ENCODE measurements around the gene CADPS. TPM values are rescaled to one million over a fixed set of nuclear protein-coding genes. Genes with fewer than 3 reads are reported as not detected.

CADPS gene
- total RNA-seq, 2 experiments from 2014 or later, result 61.3 to 68.6 TPM

DNA sequence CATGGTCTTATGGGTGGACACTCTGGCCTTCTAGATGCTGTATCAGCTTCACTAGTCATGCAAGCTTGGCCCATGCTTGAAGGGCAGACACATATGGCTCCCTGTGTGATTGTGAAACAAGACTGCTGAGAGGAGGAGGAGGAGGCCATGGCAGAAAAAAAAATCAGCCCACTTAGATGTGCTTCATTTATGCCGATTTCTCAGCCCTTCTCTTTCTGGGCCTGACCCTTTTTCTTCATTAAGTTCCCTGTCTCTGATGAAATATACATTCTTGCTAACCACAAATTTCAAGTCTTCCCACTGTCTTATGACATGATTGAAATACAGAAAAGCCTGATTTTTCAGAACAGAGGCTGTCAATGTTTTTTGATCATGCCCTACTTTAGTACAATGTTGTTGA is 288.9 kb downstream of the CADPS start:
- Histone ChIP-seq H3K4me3 (ENCODE audit: low read depth, low read length, poor library complexity, severe bottlenecking) (no peak overlapping the region), H4K20me1 (ENCODE audit: insufficient read depth, low read length) (no peaks in the 10 kb centered on the region), H3K4me1 (ENCODE audit: insufficient read depth, low read length, poor library complexity, severe bottlenecking) (no peaks in the 10 kb centered on the region), H2AFZ (ENCODE audit: low read length) (no peak overlapping the region), H3K9me3 (ENCODE audit: low read length) (no peaks in the 10 kb centered on the region), H3K36me3 (ENCODE audit: insufficient read depth, low read length) (no peaks in the 10 kb centered on the region; the same call in 1 of the 2 replicates), H3K27ac (ENCODE audit: low read depth, low read length, poor library complexity, severe bottlenecking) (no peak overlapping the region), H3K4me2 (ENCODE audit: low read length) (no peak overlapping the region), H3K79me2 (ENCODE audit: insufficient read depth, low read depth, low read length) (no peaks in the 10 kb centered on the region), H3K9me2 (ENCODE audit: insufficient read depth, low read length) (no peaks in the 10 kb centered on the region)
- no peak for DNase-seq (ENCODE audit: low spot score)
- CTCF ChIA-PET (ENCODE audit: unreplicated experiment), result no interaction called here
- POLR2A ChIA-PET, result no interaction called here
- TF ChIP-seq CTCF (conservative IDR thresholded peaks at IDR 0.05; ENCODE audit: low read length), result no peak
- TF ChIP-seq EZH2phosphoT487 (IDR thresholded peaks at IDR 0.05; ENCODE audit: borderline replicate concordance, low read depth, low read length), result no peak
- intact Hi-C loops (cut with micrococcal nuclease; ENCODE audit: unreplicated experiment), result no loop called here
- BruUV-seq (replicated peaks), result no TSS peak

GRCh38 chr3:62585861-62586260 is 289.4 kb downstream of the CADPS start:
- POLR2A ChIA-PET, result no interaction called here
- no peaks in the 10 kb centered on the region for H3K9me2 ChIP-seq (ENCODE audit: insufficient read depth, low read length)
- DNase-seq (ENCODE audit: low spot score), result no peak
- H3K27ac ChIP-seq (ENCODE audit: low read depth, low read length, poor library complexity, severe bottlenecking), result no peak overlapping the region
- H3K4me3 ChIP-seq (ENCODE audit: low read depth, low read length, poor library complexity, severe bottlenecking), result no peak overlapping the region
- H3K36me3 ChIP-seq (ENCODE audit: insufficient read depth, low read length), result no peaks in the 10 kb centered on the region; the same call in 1 of the 2 replicates
- no peak overlapping the region for H3K4me2 ChIP-seq (ENCODE audit: low read length)
- TF ChIP-seq CTCF (conservative IDR thresholded peaks at IDR 0.05; ENCODE audit: low read length), result no peak
- TF ChIP-seq EZH2phosphoT487 (IDR thresholded peaks at IDR 0.05; ENCODE audit: borderline replicate concordance, low read depth, low read length), result no peak
- H4K20me1 ChIP-seq (ENCODE audit: insufficient read depth, low read length), result no peaks in the 10 kb centered on the region
- intact Hi-C loops (cut with micrococcal nuclease; ENCODE audit: unreplicated experiment), result no loop called here
- CTCF ChIA-PET (ENCODE audit: unreplicated experiment), result no interaction called here
- no TSS peak for BruUV-seq (replicated peaks)
- no peak overlapping the region for H2AFZ ChIP-seq (ENCODE audit: low read length)
- no peaks in the 10 kb centered on the region for H3K9me3 ChIP-seq (ENCODE audit: low read length)
- H3K79me2 ChIP-seq (ENCODE audit: insufficient read depth, low read depth, low read length), result no peaks in the 10 kb centered on the region
- H3K4me1 ChIP-seq (ENCODE audit: insufficient read depth, low read length, poor library complexity, severe bottlenecking), result no peaks in the 10 kb centered on the region

DNA sequence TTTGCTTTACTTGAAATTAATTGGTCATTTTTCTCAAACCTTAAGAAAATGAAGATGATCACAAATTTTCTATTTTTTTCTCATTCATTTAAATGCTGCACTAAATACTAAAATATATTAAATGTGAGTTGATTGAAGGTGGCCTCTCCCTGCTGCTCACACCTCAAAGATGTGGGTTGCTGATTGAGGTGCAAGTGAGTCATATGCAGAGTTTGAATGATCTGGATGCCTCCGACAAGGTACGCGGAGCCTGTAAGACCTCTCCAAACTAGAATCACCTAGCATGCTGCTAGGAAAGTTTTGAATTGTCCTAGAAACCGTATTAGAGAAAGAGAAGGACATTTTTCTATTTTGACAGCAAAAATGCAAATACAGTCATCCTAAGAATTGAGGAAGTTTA is 290.6 kb downstream of the CADPS start:
- H3K4me2 ChIP-seq (ENCODE audit: low read length), result no peak overlapping the region
- no peaks in the 10 kb centered on the region for H3K79me2 ChIP-seq (ENCODE audit: insufficient read depth, low read depth, low read length)
- H4K20me1 ChIP-seq (ENCODE audit: insufficient read depth, low read length), result no peaks in the 10 kb centered on the region
- H3K36me3 ChIP-seq (ENCODE audit: insufficient read depth, low read length), result no peaks in the 10 kb centered on the region; the same call in 1 of the 2 replicates
- ChIA-PET CTCF (ENCODE audit: unreplicated experiment) (no interaction called here), POLR2A (no interaction called here)
- H3K4me3 ChIP-seq (ENCODE audit: low read depth, low read length, poor library complexity, severe bottlenecking), result no peak overlapping the region
- no peaks in the 10 kb centered on the region for H3K9me3 ChIP-seq (ENCODE audit: low read length)
- H2AFZ ChIP-seq (ENCODE audit: low read length), result no peak overlapping the region
- no peaks in the 10 kb centered on the region for H3K9me2 ChIP-seq (ENCODE audit: insufficient read depth, low read length)
- no peak for TF ChIP-seq CTCF (conservative IDR thresholded peaks at IDR 0.05; ENCODE audit: low read length)
- no peak for TF ChIP-seq EZH2phosphoT487 (IDR thresholded peaks at IDR 0.05; ENCODE audit: borderline replicate concordance, low read depth, low read length)
- H3K4me1 ChIP-seq (ENCODE audit: insufficient read depth, low read length, poor library complexity, severe bottlenecking), result no peaks in the 10 kb centered on the region
- intact Hi-C loops (cut with micrococcal nuclease; ENCODE audit: unreplicated experiment), result no loop called here
- H3K27ac ChIP-seq (ENCODE audit: low read depth, low read length, poor library complexity, severe bottlenecking), result no peak overlapping the region
- BruUV-seq (replicated peaks), result no TSS peak
- DNase-seq (ENCODE audit: low spot score), result no peak

All from OCI-LY7 (cell line).